Measurements from ENCODE around the gene OR6X1. TPM values are rescaled to one million over a fixed set of nuclear protein-coding genes. Genes with fewer than 3 reads are reported as not detected.

The OR6X1 gene
- total RNA-seq, 1 donor from 2014 or later: not detected

- no peak for DNase-seq (ENCODE audit: extremely low spot score, unreplicated experiment)
- no peaks in the 10 kb centered on the region for H3K36me3 Mint-ChIP-seq
- no peak overlapping the region for H3K27ac Mint-ChIP-seq
- TF ChIP-seq, protein P1, sequence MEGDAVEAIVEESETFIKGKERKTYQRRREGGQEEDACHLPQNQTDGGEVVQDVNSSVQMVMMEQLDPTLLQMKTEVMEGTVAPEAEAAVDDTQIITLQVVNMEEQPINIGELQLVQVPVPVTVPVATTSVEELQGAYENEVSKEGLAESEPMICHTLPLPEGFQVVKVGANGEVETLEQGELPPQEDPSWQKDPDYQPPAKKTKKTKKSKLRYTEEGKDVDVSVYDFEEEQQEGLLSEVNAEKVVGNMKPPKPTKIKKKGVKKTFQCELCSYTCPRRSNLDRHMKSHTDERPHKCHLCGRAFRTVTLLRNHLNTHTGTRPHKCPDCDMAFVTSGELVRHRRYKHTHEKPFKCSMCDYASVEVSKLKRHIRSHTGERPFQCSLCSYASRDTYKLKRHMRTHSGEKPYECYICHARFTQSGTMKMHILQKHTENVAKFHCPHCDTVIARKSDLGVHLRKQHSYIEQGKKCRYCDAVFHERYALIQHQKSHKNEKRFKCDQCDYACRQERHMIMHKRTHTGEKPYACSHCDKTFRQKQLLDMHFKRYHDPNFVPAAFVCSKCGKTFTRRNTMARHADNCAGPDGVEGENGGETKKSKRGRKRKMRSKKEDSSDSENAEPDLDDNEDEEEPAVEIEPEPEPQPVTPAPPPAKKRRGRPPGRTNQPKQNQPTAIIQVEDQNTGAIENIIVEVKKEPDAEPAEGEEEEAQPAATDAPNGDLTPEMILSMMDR (conservative IDR thresholded peaks at IDR 0.05): peak; percentile 89
- H3K4me3 Mint-ChIP-seq: no peak overlapping the region
- H3K9me3 Mint-ChIP-seq: no peaks in the 10 kb centered on the region
- H3K27me3 Mint-ChIP-seq: peaks cover 6% of the 10 kb centered on the region
- H3K4me1 Mint-ChIP-seq (ENCODE audit: unreplicated experiment): peaks cover 3% of the 10 kb centered on the region
These were observed 46.6 kb downstream of the OR6X1 start for GRCh38 chr11:123707606-123708205.

GRCh38 chr11:123707206-123707605 is 47.1 kb downstream of the OR6X1 start:
- H3K9me3 Mint-ChIP-seq: no peaks in the 10 kb centered on the region
- no peak overlapping the region for H3K4me3 Mint-ChIP-seq
- no peak overlapping the region for H3K27ac Mint-ChIP-seq
- peaks cover 6% of the 10 kb centered on the region for H3K27me3 Mint-ChIP-seq
- TF ChIP-seq, protein P1 (conservative IDR thresholded peaks at IDR 0.05): no peak
- peaks cover 3% of the 10 kb centered on the region for H3K4me1 Mint-ChIP-seq (ENCODE audit: unreplicated experiment)
- no peak for DNase-seq (ENCODE audit: extremely low spot score, unreplicated experiment)
- no peaks in the 10 kb centered on the region for H3K36me3 Mint-ChIP-seq

GRCh38 chr11:123704341-123704740 is 50.0 kb downstream of the OR6X1 start:
- H3K9me3 Mint-ChIP-seq: no peaks in the 10 kb centered on the region
- peaks cover 3% of the 10 kb centered on the region for H3K4me1 Mint-ChIP-seq (ENCODE audit: unreplicated experiment)
- no peak overlapping the region for H3K4me3 Mint-ChIP-seq
- TF ChIP-seq, protein P1 (conservative IDR thresholded peaks at IDR 0.05): no peak
- peaks cover 3% of the 10 kb centered on the region for H3K27me3 Mint-ChIP-seq
- no peak overlapping the region for H3K27ac Mint-ChIP-seq
- no peaks in the 10 kb centered on the region for H3K36me3 Mint-ChIP-seq
- DNase-seq (ENCODE audit: extremely low spot score, unreplicated experiment): no peak

Other genes starting within 250 kb of the OR6X1 start
- gene SCN3B, start 99.9 kb downstream of the OR6X1 start, total RNA-seq (ENCODE audit: low replicate concordance): 2.5 and 4.4 TPM in 2 replicates
- gene ZNF202, start 12.9 kb downstream of the OR6X1 start, total RNA-seq (ENCODE audit: low replicate concordance): 16.2 and 20.5 TPM in 2 replicates
- gene OR6M1, start 51.8 kb upstream of the OR6X1 start, total RNA-seq (ENCODE audit: low replicate concordance): not detected in 2 replicates
- gene TMEM225, start 131.2 kb upstream of the OR6X1 start, total RNA-seq (ENCODE audit: low replicate concordance): not detected in 2 replicates
- not detected in 2 replicates for gene OR8D4, start 147.6 kb upstream of the OR6X1 start, total RNA-seq (ENCODE audit: low replicate concordance)
- not detected in 2 replicates for gene OR4D5, start 185.1 kb upstream of the OR6X1 start, total RNA-seq (ENCODE audit: low replicate concordance)
- gene OR6T1, start 189.3 kb upstream of the OR6X1 start, total RNA-seq (ENCODE audit: low replicate concordance): not detected in 2 replicates
- not detected in 2 replicates for gene OR10S1, start 223.3 kb upstream of the OR6X1 start, total RNA-seq (ENCODE audit: low replicate concordance)
- gene OR10G6, start 240.6 kb upstream of the OR6X1 start, total RNA-seq (ENCODE audit: low replicate concordance): not detected in 2 replicates